Stomach (tissue), 9 donors: ENCODE results near the gene SLFN13. TPM values are rescaled to one million over a fixed set of nuclear protein-coding genes. Genes with fewer than 3 reads are reported as not detected.
"Not testable (repeated sequence)": the region's sequence is repeated elsewhere in the genome, so short reads cannot be mapped to it uniquely, and the experiment has no call there.

Experiments used
- DNase-seq, 2 donors: peaks; one replicate each; pipeline versions ENCODE4 v3.0.0 to v3.0.0-alpha.2; 2013 to 2019
- H3K27ac ChIP-seq, 5 donors: fragments of 200-600 bp in 4 of 5; sonication (generic) in 4 of 5; one replicate each; pipeline ENCODE4 v1.5.1; 2013 to 2019; ENCODE audit warnings: mild to moderate bottlenecking in 1 of 5, moderate library complexity in 1 of 5
- H3K27me3 ChIP-seq, 3 donors: fragments of 200-600 bp; sonication (generic); one replicate each; pipeline ENCODE4 v1.5.1; 2017 to 2019; ENCODE audit warnings: mixed run types in 1 of 3
- H3K36me3 ChIP-seq, 4 donors: fragments of 200-600 bp; sonication (generic); 1 replicate in 3 of 4; 2 replicates in 1 of 4; pipeline ENCODE4 v1.5.1; 2016 to 2019
- H3K4me1 ChIP-seq, 4 donors: fragments of 200-600 bp; sonication (generic); one replicate each; pipeline ENCODE4 v1.5.1; 2016 to 2019
- H3K4me3 ChIP-seq, 4 donors: fragments of 200-600 bp; sonication (generic) in 3 of 4; one replicate each; pipeline ENCODE4 v1.5.1; 2016 to 2019; ENCODE audit warnings: mild to moderate bottlenecking in 1 of 4
- H3K9me3 ChIP-seq, 4 donors: fragments of 200-600 bp; sonication (generic); one replicate each; pipeline ENCODE4 v1.5.1; 2016 to 2019
- CTCF ChIP-seq, 7 experiments: fragments of 450-650 bp in 4 of 7; fragments of 200-600 bp in 3 of 7; sonication (generic) in 3 of 7; IDR thresholded peaks; one replicate each; pipeline ENCODE4 v1.5.1; 2016 to 2019; ENCODE audit warnings: antibody characterized with exemption in 7 of 7, control low read depth in 2 of 7, mild to moderate bottlenecking in 1 of 7
- EP300 ChIP-seq: sonication (generic); formaldehyde crosslinking; IDR thresholded peaks from one replicate; pipeline ENCODE4 v1.6.1; 2017; ENCODE audit warnings: antibody characterized with exemption
- POLR2A ChIP-seq, 4 donors: fragments of 450-650 bp; IDR thresholded peaks; one replicate each; pipeline ENCODE4 v1.6.1; 2016; ENCODE audit warnings: antibody characterized with exemption in 4 of 4, control low read depth in 2 of 4, mild to moderate bottlenecking in 1 of 4, moderate library complexity in 1 of 4
- POLR2AphosphoS5 ChIP-seq, 3 donors: sonication (generic); formaldehyde crosslinking; IDR thresholded peaks; one replicate each; pipeline ENCODE4 v1.6.1; 2016; ENCODE audit warnings: antibody characterized with exemption in 3 of 3
- WGBS, 5 donors: extraction: QIAGEN DNeasy Blood & Tissue Kit in 3 of 5; methylation state at CpG; one replicate each; pipeline versions ENCODE4 v1.1.5 to v1.1.7; 2013 to 2018; 5-methylcytosine and 5-hydroxymethylcytosine counted together
- intact Hi-C: fragments of 100-400 bp; cut with DNase I; formaldehyde crosslinking; loops from one replicate; pipeline ENCODE4 v1.15.1; 2023; ENCODE audit warnings: low total_unique reads
- polyA plus RNA-seq, 3 donors: library from polyadenylated mRNA; stranded (reverse); fragments of 200-250 nt; gene quantifications; one replicate each; pipeline ENCODE4 v1.2.3, GENCODE V29; 2013
- total RNA-seq, 5 donors: library from RNA; depleted of rRNA; stranded (reverse); fragments of >200 nt; gene quantifications; one replicate each; pipeline versions ENCODE4 v1.1.0 to v1.2.3, GENCODE V29; 2014 to 2016
- donor health status: healthy with polysubstance abuse.
- donor health status: Bipolar disorder and iron deficiency.
- donor health status: healthy.

Gene SLFN13
- total and polyA plus RNA-seq, 8 donors: 0.87 to 25.0 (median 2.7) TPM

- TF ChIP-seq EP300: no peak
- no peak for TF ChIP-seq POLR2A (IDR thresholded peaks at IDR 0.05)
- no peak for TF ChIP-seq CTCF (IDR thresholded peaks at IDR 0.05)
- no peak for TF ChIP-seq POLR2AphosphoS5 (IDR thresholded peaks at IDR 0.05)
- no peaks in the 10 kb centered on the region for H3K4me1 ChIP-seq
- 92 to 95% (median 95%) methylated on average over 1 of the region's 1 CpG for WGBS, 5 donors
- H3K36me3 ChIP-seq: peaks cover 0 to 80% (median 58%) of the 10 kb centered on the region in 4 donors
- no peaks in the 10 kb centered on the region for H3K27me3 ChIP-seq
- H3K9me3 ChIP-seq: peaks cover 0 to 15% (median 10%) of the 10 kb centered on the region in 4 donors
- no peak overlapping the region for H3K27ac ChIP-seq
- intact Hi-C loops: no loop called here
- no peak for DNase-seq
- H3K4me3 ChIP-seq: no peak overlapping the region
Measured at GRCh38 chr17:35414247-35414646, 34.3 kb downstream of the SLFN13 start.

GRCh38 chr17:35407531-35407930 is 41.0 kb downstream of the SLFN13 start:
- H3K27ac ChIP-seq: no peak overlapping the region
- intact Hi-C loops: no loop called here
- TF ChIP-seq CTCF (IDR thresholded peaks at IDR 0.05): no peak
- TF ChIP-seq POLR2AphosphoS5 (IDR thresholded peaks at IDR 0.05): no peak
- TF ChIP-seq POLR2A (IDR thresholded peaks at IDR 0.05): no peak
- no peak for TF ChIP-seq EP300
- no peak overlapping the region for H3K4me3 ChIP-seq
- H3K36me3 ChIP-seq: peaks cover 0 to 51% (median 43%) of the 10 kb centered on the region in 4 donors
- no peaks in the 10 kb centered on the region for H3K9me3 ChIP-seq
- 86 to 96% (median 92%) methylated on average over 21 to 26 of the region's 26 CpGs for WGBS, 5 donors
- H3K27me3 ChIP-seq: no peaks in the 10 kb centered on the region
- no peaks in the 10 kb centered on the region for H3K4me1 ChIP-seq
- no peak for DNase-seq

GRCh38 chr17:35406568-35406967 is 42.0 kb downstream of the SLFN13 start:
- intact Hi-C loops: no loop called here
- Histone ChIP-seq H3K27me3 (no peaks in the 10 kb centered on the region), H3K9me3 (no peaks in the 10 kb centered on the region), H3K4me3 (no peak overlapping the region), H3K4me1 (no peaks in the 10 kb centered on the region), H3K27ac (no peak overlapping the region), H3K36me3 (peaks cover 0 to 47% (median 35%) of the 10 kb centered on the region in 4 donors)
- 77 to 90% (median 87%) methylated on average over 1 of the region's 1 CpG for WGBS, 5 donors
- TF ChIP-seq POLR2A (IDR thresholded peaks at IDR 0.05) (no peak), POLR2AphosphoS5 (IDR thresholded peaks at IDR 0.05) (no peak), EP300 (no peak), CTCF (IDR thresholded peaks at IDR 0.05) (no peak)
- DNase-seq: no peak

- Histone ChIP-seq H3K4me1 (no peaks in the 10 kb centered on the region), H3K36me3 (peaks cover 0 to 26% (median 14%) of the 10 kb centered on the region in 4 donors), H3K27ac (no peak overlapping the region), H3K9me3 (no peaks in the 10 kb centered on the region), H3K4me3 (no peak overlapping the region), H3K27me3 (no peaks in the 10 kb centered on the region)
- TF ChIP-seq EP300: no peak
- TF ChIP-seq POLR2AphosphoS5 (IDR thresholded peaks at IDR 0.05): no peak
- no peak for TF ChIP-seq POLR2A (IDR thresholded peaks at IDR 0.05)
- no peak for TF ChIP-seq CTCF (IDR thresholded peaks at IDR 0.05)
- peak in 1 of 2 donors; percentile 11 for DNase-seq
- intact Hi-C loops: no loop called here
- 61 to 89% (median 88%) methylated on average over 1 of the region's 1 CpG for WGBS, 5 donors
Measured at GRCh38 chr17:35404360-35404759, 44.2 kb downstream of the SLFN13 start.

GRCh38 chr17:35393783-35394182 is 54.8 kb downstream of the SLFN13 start:
- 84 to 96% (median 89%) methylated on average over 13 of the region's 13 CpGs for WGBS, 5 donors
- H3K9me3 ChIP-seq, H3K4me3 ChIP-seq, DNase-seq, intact Hi-C loops, H3K27ac ChIP-seq, H3K4me1 ChIP-seq, H3K36me3 ChIP-seq: not testable (repeated sequence)
- peaks cover 0 to 11% (median 0%) of the 10 kb centered on the region in 3 donors for H3K27me3 ChIP-seq
